ENCODE data around the gene TSPAN10. TPM values are rescaled to one million over a fixed set of nuclear protein-coding genes. Genes with fewer than 3 reads are reported as not detected.
A peak's percentile ranks its signal among the peaks of the same experiment; 100 is the strongest.

The TSPAN10 gene
- total RNA-seq, 1 experiment from 2014 or later, result 1.2 TPM

- Histone ChIP-seq H4K20me1 (ENCODE audit: control insufficient read depth, insufficient read depth, insufficient read length) (no peaks in the 10 kb centered on the region), H3K18ac (ENCODE audit: insufficient read length, low read depth, low read length) (peak overlapping the region; percentile 25), H2BK15ac (ENCODE audit: low read depth, low read length) (no peak overlapping the region), H3K9ac (ENCODE audit: extremely low read depth, insufficient read length, low read length) (no peak overlapping the region), H3K4me1 (ENCODE audit: insufficient read depth, low read length) (peaks cover 3% of the 10 kb centered on the region; the same call in 1 of the 2 replicates), H3K4me2 (ENCODE audit: insufficient read depth, insufficient read length, low read length) (peak overlapping the region; percentile 28), H3K14ac (ENCODE audit: insufficient read depth, low read length) (peak overlapping the region; percentile 67), H3K79me1 (ENCODE audit: insufficient read depth, low read depth, low read length, poor library complexity, severe bottlenecking) (no peaks in the 10 kb centered on the region), H3K27ac (ENCODE audit: insufficient read length, low read depth, low read length) (no peak overlapping the region), H3K56ac (ENCODE audit: insufficient read length, low read depth, low read length) (no peak overlapping the region), H3K23me2 (ENCODE audit: insufficient read length, low read depth, low read length, poor library complexity, severe bottlenecking) (peaks cover 4% of the 10 kb centered on the region), H3K9me3 (ENCODE audit: control insufficient read depth, low read depth, low read length) (no peaks in the 10 kb centered on the region), H2BK120ac (ENCODE audit: low read depth, low read length, poor library complexity, severe bottlenecking) (no peak overlapping the region), H4K8ac (replicated peaks; ENCODE audit: insufficient read length, low read depth, low read length) (no peak overlapping the region), H2BK5ac (ENCODE audit: insufficient read length, low read length) (no peak overlapping the region), H3T11ph (ENCODE audit: low read length) (no peak overlapping the region), H2BK12ac (ENCODE audit: insufficient read length, low read depth, low read length) (no peak overlapping the region), H4K91ac (ENCODE audit: insufficient read length, low read depth, low read length) (no peak overlapping the region), H3K27me3 (ENCODE audit: insufficient read depth, low read length) (no peaks in the 10 kb centered on the region; the same call in 1 of the 2 replicates), H4K5ac (ENCODE audit: insufficient read length, low read depth, low read length) (no peak overlapping the region), H2AK5ac (ENCODE audit: insufficient read length, low read length) (no peak overlapping the region), H2BK20ac (ENCODE audit: low read depth, low read length, poor library complexity, severe bottlenecking) (no peak overlapping the region), H3K4ac (ENCODE audit: low read depth, low read length) (no peak overlapping the region), H3K23ac (ENCODE audit: insufficient read length, low read depth, low read length) (no peak overlapping the region), H3K79me2 (ENCODE audit: insufficient read depth, low read length) (no peaks in the 10 kb centered on the region), H2AFZ (ENCODE audit: low read length) (no peak overlapping the region)
- H3K27ac Mint-ChIP-seq, result no peak overlapping the region
- no peaks in the 10 kb centered on the region; a peak in 2 of 5 replicates for H3K9me3 Mint-ChIP-seq
- H3K36me3 Mint-ChIP-seq (ENCODE audit: insufficient read depth in 1 of 3, low read depth in 3 of 3), result no peaks in the 10 kb centered on the region
- TF ChIP-seq, protein P1, sequence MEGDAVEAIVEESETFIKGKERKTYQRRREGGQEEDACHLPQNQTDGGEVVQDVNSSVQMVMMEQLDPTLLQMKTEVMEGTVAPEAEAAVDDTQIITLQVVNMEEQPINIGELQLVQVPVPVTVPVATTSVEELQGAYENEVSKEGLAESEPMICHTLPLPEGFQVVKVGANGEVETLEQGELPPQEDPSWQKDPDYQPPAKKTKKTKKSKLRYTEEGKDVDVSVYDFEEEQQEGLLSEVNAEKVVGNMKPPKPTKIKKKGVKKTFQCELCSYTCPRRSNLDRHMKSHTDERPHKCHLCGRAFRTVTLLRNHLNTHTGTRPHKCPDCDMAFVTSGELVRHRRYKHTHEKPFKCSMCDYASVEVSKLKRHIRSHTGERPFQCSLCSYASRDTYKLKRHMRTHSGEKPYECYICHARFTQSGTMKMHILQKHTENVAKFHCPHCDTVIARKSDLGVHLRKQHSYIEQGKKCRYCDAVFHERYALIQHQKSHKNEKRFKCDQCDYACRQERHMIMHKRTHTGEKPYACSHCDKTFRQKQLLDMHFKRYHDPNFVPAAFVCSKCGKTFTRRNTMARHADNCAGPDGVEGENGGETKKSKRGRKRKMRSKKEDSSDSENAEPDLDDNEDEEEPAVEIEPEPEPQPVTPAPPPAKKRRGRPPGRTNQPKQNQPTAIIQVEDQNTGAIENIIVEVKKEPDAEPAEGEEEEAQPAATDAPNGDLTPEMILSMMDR (conservative IDR thresholded peaks at IDR 0.05), result no peak
- peak overlapping the region; percentile 44 to 68; a peak in 4 of 5 replicates for H3K4me3 Mint-ChIP-seq
- WGBS (ENCODE audit: extremely low coverage, insufficient read length, low lambda C conversion rate), result no CpG with 5 or more reads among the region's 27 CpGs
- H3K4me1 Mint-ChIP-seq, result peaks cover 10 to 17% of the 10 kb centered on the region in 2 experiments
- peaks cover 2% of the 10 kb centered on the region for H3K27me3 Mint-ChIP-seq (ENCODE audit: low read depth)
- peak; percentile 88 for DNase-seq
These were observed 16.1 kb downstream of the TSPAN10 start for GRCh38 chr17:81652906-81653771.

Data from H9 (cell line).